DOHH2 (cell line): ENCODE data around the gene DAD1.

Experiments
- EZH2phosphoT487 ChIP-seq: fragments of 200-600 bp; sonication (generic); IDR thresholded peaks from 2 replicates; pipeline ENCODE4 v1.6.1; 2017; ENCODE audit warnings: borderline replicate concordance, mild to moderate bottlenecking, antibody characterized with exemption, low read length, moderate library complexity, mixed read lengths
- TF ChIP-seq, protein P1 (sequence below): fragments of 200-600 bp; sonication (generic); IDR thresholded peaks from one replicate; pipeline ENCODE4 v1.5.1; 2014; ENCODE audit warnings: antibody characterized with exemption, mild to moderate bottlenecking, low read depth, low read length; ENCODE audit not compliant: poor library complexity, severe bottlenecking

DNA sequence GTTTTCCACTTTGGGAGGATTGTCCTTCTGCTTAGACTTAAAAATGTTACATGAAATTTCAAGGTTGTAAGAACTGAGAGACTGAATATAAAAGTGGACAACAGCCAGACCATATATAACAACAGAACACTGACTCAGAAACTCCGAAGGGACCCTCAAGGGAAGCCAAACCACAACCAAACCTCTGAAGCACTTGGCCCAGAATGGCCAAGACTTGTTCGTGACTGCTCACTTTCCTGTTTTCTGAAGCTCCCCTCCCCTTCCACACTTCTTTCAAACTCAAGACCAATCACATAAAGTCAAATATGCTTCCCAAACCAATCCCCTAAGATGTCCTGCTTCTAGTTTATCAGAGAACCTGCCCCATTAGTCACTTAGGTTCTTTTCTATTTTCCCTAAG lies 41.5 kb upstream of the DAD1 start:
- TF ChIP-seq, protein P1, sequence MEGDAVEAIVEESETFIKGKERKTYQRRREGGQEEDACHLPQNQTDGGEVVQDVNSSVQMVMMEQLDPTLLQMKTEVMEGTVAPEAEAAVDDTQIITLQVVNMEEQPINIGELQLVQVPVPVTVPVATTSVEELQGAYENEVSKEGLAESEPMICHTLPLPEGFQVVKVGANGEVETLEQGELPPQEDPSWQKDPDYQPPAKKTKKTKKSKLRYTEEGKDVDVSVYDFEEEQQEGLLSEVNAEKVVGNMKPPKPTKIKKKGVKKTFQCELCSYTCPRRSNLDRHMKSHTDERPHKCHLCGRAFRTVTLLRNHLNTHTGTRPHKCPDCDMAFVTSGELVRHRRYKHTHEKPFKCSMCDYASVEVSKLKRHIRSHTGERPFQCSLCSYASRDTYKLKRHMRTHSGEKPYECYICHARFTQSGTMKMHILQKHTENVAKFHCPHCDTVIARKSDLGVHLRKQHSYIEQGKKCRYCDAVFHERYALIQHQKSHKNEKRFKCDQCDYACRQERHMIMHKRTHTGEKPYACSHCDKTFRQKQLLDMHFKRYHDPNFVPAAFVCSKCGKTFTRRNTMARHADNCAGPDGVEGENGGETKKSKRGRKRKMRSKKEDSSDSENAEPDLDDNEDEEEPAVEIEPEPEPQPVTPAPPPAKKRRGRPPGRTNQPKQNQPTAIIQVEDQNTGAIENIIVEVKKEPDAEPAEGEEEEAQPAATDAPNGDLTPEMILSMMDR, result no peak
- TF ChIP-seq EZH2phosphoT487, result no peak
